D721Med (cell line): ENCODE data around the gene OGFR.

ENCODE experiments used
- DNase-seq: peaks from one replicate; pipeline ENCODE4 v3.0.0; 2011; ENCODE audit warnings: low spot score; ENCODE audit not compliant: insufficient read length
- FAIRE-seq: peaks from 2 replicates; lab custom pipeline; 2011; peaks lifted over from hg19 to GRCh38; lab: Jason Lieb, UNC
- TF ChIP-seq, protein P1 (sequence below): IDR thresholded peaks from 2 replicates; pipeline ENCODE4 v1.5.1; 2012; ENCODE audit warnings: mild to moderate bottlenecking, control low read depth; ENCODE audit not compliant: insufficient read depth; ENCODE audit errors: missing control alignments

Gene OGFR

DNA sequence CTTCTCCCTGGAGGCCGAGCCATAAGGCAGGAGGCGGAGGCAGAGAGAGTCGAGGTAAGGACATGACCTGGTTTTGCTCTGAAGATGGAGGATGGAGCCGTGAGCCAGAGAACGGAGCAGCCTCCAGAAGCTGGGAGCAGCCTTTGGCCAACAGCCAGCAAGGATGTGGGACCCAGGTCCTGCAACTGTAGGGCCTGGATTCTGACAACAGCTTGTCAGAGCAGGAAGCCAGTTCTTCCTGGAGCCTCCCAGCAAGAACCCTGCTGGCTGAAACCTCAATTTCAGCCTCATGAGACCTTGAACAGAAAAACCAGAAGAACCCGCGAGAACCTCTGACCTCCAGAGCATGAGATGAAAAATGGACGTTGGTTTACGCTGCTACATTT is 21.7 kb upstream of the OGFR start:
- no peak for FAIRE-seq

DNA sequence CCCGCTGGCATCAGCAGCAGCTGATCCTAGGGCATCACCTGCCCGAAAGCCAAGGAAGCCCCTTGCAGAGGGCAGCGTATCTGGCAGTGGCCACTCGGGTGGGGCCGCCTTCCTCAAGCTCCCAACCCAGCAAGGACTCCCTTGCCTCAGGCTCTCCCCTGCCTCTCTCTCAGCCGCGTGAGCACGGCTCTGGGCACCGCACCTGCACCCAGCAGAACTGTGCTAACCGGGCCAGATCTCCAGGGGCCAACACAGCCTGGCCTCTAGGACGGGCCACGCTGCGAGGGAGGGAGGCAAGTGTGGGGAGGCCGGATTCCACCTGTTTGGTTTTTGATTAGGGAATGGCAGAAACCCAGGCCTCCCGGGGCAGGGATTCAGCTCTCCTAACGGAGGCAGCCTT is 20.1 kb upstream of the OGFR start:
- DNase-seq (no peak), FAIRE-seq (no peak)
- TF ChIP-seq, protein P1, sequence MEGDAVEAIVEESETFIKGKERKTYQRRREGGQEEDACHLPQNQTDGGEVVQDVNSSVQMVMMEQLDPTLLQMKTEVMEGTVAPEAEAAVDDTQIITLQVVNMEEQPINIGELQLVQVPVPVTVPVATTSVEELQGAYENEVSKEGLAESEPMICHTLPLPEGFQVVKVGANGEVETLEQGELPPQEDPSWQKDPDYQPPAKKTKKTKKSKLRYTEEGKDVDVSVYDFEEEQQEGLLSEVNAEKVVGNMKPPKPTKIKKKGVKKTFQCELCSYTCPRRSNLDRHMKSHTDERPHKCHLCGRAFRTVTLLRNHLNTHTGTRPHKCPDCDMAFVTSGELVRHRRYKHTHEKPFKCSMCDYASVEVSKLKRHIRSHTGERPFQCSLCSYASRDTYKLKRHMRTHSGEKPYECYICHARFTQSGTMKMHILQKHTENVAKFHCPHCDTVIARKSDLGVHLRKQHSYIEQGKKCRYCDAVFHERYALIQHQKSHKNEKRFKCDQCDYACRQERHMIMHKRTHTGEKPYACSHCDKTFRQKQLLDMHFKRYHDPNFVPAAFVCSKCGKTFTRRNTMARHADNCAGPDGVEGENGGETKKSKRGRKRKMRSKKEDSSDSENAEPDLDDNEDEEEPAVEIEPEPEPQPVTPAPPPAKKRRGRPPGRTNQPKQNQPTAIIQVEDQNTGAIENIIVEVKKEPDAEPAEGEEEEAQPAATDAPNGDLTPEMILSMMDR, result no peak

More for the DNA sequence above, 21.7 kb upstream of the OGFR start:
- TF ChIP-seq, protein P1, result no peak
- DNase-seq, result no peak

DNA sequence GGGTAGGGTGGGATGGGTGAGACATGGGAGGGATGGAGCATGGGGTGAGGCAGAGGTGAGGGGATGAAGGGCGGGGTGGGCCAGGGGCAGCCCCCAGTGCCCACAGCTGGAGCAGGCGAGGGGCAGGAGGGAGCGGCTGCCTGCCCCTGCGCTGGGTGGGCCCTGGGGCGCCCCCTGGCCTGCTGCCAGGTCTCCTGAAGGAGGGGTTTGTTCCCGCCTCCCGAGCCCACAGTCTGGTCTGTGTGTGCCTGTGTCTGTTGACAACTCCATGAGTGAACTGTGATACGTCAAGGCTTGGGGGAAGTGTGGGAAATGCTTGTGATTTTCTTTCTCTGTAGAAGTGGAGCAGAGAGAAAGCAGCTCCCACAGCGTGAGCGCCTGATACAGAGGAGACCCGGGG is 19.2 kb upstream of the OGFR start:
- DNase-seq (no peak), FAIRE-seq (no peak)
- TF ChIP-seq, protein P1, result no peak

DNA sequence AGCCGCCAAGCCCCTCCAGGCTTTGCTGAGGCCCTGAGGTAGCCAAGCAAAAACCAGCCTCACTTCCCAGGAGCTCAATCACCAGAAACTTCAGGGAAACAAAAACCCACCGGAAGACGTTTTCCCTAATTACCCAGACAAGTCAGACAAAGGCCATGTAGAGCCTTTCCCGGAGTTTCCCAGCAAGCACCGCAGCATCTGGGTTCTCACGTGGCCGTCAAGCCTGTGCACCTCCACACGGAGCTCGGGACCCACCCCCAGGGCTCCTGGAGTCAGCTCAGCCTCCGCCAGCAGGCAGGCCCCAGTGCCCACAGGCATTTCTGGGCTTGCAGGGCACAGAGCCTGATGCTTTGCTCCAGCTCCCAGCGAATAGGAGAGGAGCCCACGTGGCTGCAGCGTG is 18.5 kb upstream of the OGFR start:
- TF ChIP-seq, protein P1, result no peak
- DNase-seq (no peak), FAIRE-seq (no peak)

DNA sequence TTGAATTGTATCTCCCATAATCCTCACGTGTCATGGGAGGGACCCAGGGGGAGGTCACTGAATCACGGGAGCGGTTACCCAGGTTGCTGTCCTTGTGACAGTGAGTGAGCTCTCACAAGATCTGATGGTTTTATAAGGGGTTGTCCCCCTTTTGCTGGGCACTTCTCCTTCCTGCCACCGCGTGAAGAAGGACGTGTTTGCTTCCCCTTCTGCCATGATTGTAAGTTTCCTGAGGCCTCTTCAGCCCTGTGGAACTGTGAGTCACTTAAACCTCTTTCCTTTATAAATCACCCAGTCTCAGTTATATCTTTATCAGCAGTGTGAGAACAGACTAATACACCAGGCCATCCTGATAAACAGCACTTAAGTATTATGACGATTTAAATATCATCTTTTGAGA is 17.3 kb upstream of the OGFR start:
- no peak for DNase-seq
- TF ChIP-seq, protein P1, result no peak
- FAIRE-seq, result no peak

DNA sequence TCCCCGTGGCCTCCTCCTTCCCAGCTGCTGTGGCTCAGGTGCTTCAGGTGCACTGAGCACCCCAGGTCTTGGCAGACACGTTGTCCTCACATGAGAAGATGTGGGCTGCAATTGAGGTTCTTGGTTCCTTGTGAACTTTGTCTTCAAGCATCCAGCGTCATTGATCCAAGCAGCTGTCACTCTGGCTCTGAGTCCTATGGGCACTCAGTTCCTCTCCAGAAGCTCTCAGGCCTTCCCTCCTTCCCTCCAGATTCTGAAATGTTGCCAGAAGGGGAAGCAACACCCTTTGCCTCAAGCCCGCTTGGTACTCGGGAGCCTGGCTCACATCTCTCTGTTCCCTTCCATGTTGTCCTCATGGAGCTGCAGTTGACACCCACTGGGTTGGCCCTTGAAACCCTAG is 16.8 kb upstream of the OGFR start:
- FAIRE-seq, result no peak
- TF ChIP-seq, protein P1, result no peak
- no peak for DNase-seq

DNA sequence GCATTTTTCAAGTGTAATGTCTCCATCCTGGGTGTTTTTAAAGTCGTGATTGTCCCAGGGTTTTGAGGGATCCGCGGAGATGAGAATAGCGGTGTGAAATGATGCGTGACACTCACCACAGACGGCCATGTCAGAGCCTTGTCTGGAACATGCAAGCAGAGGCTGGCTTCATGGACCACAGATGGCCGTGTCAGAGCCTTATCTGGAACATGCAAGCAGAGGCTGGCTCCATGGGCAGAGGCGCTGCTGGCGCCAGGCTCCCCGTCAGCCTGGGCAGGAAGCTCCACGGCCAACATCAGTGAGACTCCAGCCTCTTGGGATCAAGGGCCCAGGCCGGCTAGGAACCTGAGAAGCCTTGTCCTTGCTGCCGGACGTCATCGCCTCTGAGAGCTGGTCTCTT is 16.0 kb upstream of the OGFR start:
- DNase-seq, result no peak
- no peak for FAIRE-seq
- TF ChIP-seq, protein P1, result no peak
